Keratinocyte (primary cell): ENCODE results near the gene GSTA3. TPM values are rescaled to one million over a fixed set of nuclear protein-coding genes. Genes with fewer than 3 reads are reported as not detected.

Experiments
- DNase-seq: peaks from one replicate; pipeline ENCODE4 v3.0.0-alpha.2; 2011; ENCODE audit warnings: low read depth, missing footprints, low spot score
- FAIRE-seq: peaks from 2 replicates; lab custom pipeline; 2011; peaks lifted over from hg19 to GRCh38; lab: Jason Lieb, UNC
- H2AFZ ChIP-seq: 2 replicates; pipeline ENCODE4 v1.6.0; 2012; ENCODE audit warnings: low read length, control low read depth, inconsistent platforms; ENCODE audit not compliant: control insufficient read depth
- H3K27ac ChIP-seq: 2 replicates; pipeline ENCODE4 v1.5.1; 2011; ENCODE audit warnings: low read length; ENCODE audit not compliant: control insufficient read depth, insufficient read depth
- H3K27me3 ChIP-seq: 3 replicates; pipeline ENCODE4 v1.6.0; 2011; ENCODE audit warnings: low read length; ENCODE audit not compliant: control insufficient read depth, insufficient read depth; ENCODE audit errors: extremely low read depth
- H3K36me3 ChIP-seq, 2 experiments: 2 replicates in 1 of 2; 3 replicates in 1 of 2; pipeline ENCODE4 v1.5.1; 2011; ENCODE audit warnings: low read length in 2 of 2, mild to moderate bottlenecking in 1 of 2; ENCODE audit not compliant: control insufficient read depth in 2 of 2, insufficient read depth in 2 of 2; ENCODE audit errors: extremely low read depth in 1 of 2
- H3K4me1 ChIP-seq: 3 replicates; pipeline ENCODE4 v1.5.1; 2011; ENCODE audit warnings: low read length; ENCODE audit not compliant: control insufficient read depth, insufficient read depth; ENCODE audit errors: extremely low read depth
- H3K4me2 ChIP-seq: 3 replicates; pipeline ENCODE4 v1.6.0; 2011; ENCODE audit warnings: low read depth, low read length; ENCODE audit not compliant: control insufficient read depth, insufficient read depth; ENCODE audit errors: extremely low read depth
- H3K4me3 ChIP-seq, 3 experiments: fragments of 200-600 bp in 1 of 3; sonication (generic) in 1 of 3; 2 replicates in 2 of 3; 3 replicates in 1 of 3; pipeline ENCODE4 v1.5.1; 2011 to 2016; ENCODE audit warnings: low read length in 3 of 3, mild to moderate bottlenecking in 3 of 3, control low read depth in 2 of 3, inconsistent platforms in 1 of 3, low read depth in 1 of 3, mixed read lengths in 1 of 3, mixed run types in 1 of 3, moderate library complexity in 1 of 3; ENCODE audit not compliant: control insufficient read depth in 2 of 3, insufficient read depth in 2 of 3; ENCODE audit errors: extremely low read depth in 1 of 3
- H3K79me2 ChIP-seq: 2 replicates; pipeline ENCODE4 v1.6.0; 2012; ENCODE audit warnings: low read length; ENCODE audit not compliant: control insufficient read depth, insufficient read depth
- H3K9ac ChIP-seq: 3 replicates; pipeline ENCODE4 v1.6.0; 2011; ENCODE audit warnings: low read length; ENCODE audit not compliant: control insufficient read depth, insufficient read depth; ENCODE audit errors: extremely low read depth
- H3K9me1 ChIP-seq: 3 replicates; pipeline ENCODE4 v1.6.0; 2011; ENCODE audit warnings: low read length; ENCODE audit not compliant: control insufficient read depth, insufficient read depth; ENCODE audit errors: extremely low read depth
- H3K9me3 ChIP-seq: 2 replicates; pipeline ENCODE4 v1.5.1; 2012; ENCODE audit warnings: low read depth, low read length; ENCODE audit not compliant: control insufficient read depth
- H4K20me1 ChIP-seq: 3 replicates; pipeline ENCODE4 v1.6.0; 2011; ENCODE audit warnings: low read length; ENCODE audit not compliant: control insufficient read depth, insufficient read depth; ENCODE audit errors: extremely low read depth
- EZH2 ChIP-seq: IDR thresholded peaks from one replicate; pipeline ENCODE4 v1.6.1; 2012; ENCODE audit warnings: inconsistent platforms, mild to moderate bottlenecking, low read length, moderate library complexity
- dilution Hi-C: fragments of 300-500 bp; cut with MboI; formaldehyde crosslinking; loops from one replicate; pipeline ENCODE4 v1.7.0; 2020; ENCODE audit warnings: low sequenced_read_pairs; ENCODE audit not compliant: extremely low pct_ligation_motif_present
- polyA plus RNA-seq, 5 experiments: library from polyadenylated mRNA; depleted of rRNA in 3 of 5; stranded (reverse) in 3 of 5; stranded (forward) in 1 of 5; unstranded in 1 of 5; fragments of >200 nt; gene quantifications; 1 replicate in 1 of 5; 2 replicates in 3 of 5; 3 replicates in 1 of 5; pipeline versions ENCODE4 v1.2.1 to v1.2.3, GENCODE V29; 2011 to 2012; ENCODE audit warnings: missing spikeins in 2 of 5, low read depth in 1 of 5, low replicate concordance in 1 of 5
- TF ChIP-seq, protein P1 (sequence below), 3 experiments: IDR thresholded peaks in 1 of 3; conservative IDR thresholded peaks in 1 of 3; optimal IDR thresholded peaks in 1 of 3; 2 replicates in 2 of 3; 3 replicates in 1 of 3; pipeline versions ENCODE3 to v1.5.1; 2011; ENCODE audit warnings: low read length in 3 of 3, mild to moderate bottlenecking in 3 of 3, moderate library complexity in 2 of 3, control low read depth in 1 of 3, inconsistent platforms in 1 of 3; ENCODE audit not compliant: insufficient read depth in 2 of 3; ENCODE audit errors: extremely low read depth in 1 of 3

GSTA3 gene
- polyA plus RNA-seq, 1 donor (not counting 4 experiments of a cell fraction or from before 2014, with no cell fraction given), result not detected

DNA sequence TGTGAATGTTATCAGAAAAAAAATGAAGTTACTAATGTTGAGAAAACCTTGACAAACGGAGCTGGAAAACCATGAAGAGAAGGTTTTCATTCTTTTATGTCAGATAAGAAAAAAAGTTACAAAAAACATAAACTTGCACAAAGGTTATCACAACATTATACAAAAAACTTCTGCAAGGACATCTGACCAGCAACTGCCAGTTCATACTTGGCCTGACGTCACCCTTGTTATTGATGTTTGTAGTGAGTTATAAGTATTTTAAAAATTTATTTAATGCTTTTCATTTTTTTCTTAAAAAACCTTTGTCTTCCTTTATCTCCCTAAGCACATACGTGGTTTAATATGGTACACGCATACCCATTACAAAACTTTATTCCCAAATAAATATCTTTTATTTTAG is 16.3 kb downstream of the GSTA3 start:
- no peak overlapping the region for H3K27ac ChIP-seq
- no peaks in the 10 kb centered on the region for H3K9me1 ChIP-seq
- FAIRE-seq (no peak), DNase-seq (no peak)
- no peaks in the 10 kb centered on the region for H3K9me3 ChIP-seq
- H3K79me2 ChIP-seq, result no peaks in the 10 kb centered on the region
- no peaks in the 10 kb centered on the region for H4K20me1 ChIP-seq
- TF ChIP-seq EZH2, result no peak
- TF ChIP-seq, protein P1, sequence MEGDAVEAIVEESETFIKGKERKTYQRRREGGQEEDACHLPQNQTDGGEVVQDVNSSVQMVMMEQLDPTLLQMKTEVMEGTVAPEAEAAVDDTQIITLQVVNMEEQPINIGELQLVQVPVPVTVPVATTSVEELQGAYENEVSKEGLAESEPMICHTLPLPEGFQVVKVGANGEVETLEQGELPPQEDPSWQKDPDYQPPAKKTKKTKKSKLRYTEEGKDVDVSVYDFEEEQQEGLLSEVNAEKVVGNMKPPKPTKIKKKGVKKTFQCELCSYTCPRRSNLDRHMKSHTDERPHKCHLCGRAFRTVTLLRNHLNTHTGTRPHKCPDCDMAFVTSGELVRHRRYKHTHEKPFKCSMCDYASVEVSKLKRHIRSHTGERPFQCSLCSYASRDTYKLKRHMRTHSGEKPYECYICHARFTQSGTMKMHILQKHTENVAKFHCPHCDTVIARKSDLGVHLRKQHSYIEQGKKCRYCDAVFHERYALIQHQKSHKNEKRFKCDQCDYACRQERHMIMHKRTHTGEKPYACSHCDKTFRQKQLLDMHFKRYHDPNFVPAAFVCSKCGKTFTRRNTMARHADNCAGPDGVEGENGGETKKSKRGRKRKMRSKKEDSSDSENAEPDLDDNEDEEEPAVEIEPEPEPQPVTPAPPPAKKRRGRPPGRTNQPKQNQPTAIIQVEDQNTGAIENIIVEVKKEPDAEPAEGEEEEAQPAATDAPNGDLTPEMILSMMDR (optimal IDR thresholded peaks at IDR 0.05 in 1 of 3, IDR thresholded peaks at IDR 0.05 in 1 of 3, conservative IDR thresholded peaks at IDR 0.05 in 1 of 3; ENCODE audit: extremely low read depth in 1 of 3, insufficient read depth in 2 of 3, low read length in 3 of 3), result no peak
- no peak overlapping the region for H2AFZ ChIP-seq
- no peak overlapping the region for H3K4me2 ChIP-seq
- H3K9ac ChIP-seq, result no peak overlapping the region
- H3K36me3 ChIP-seq, result no peaks in the 10 kb centered on the region
- no peaks in the 10 kb centered on the region for H3K4me1 ChIP-seq
- dilution Hi-C loops, result no loop called here
- H3K4me3 ChIP-seq, result no peak overlapping the region
- H3K27me3 ChIP-seq, result peaks cover 2% of the 10 kb centered on the region

DNA sequence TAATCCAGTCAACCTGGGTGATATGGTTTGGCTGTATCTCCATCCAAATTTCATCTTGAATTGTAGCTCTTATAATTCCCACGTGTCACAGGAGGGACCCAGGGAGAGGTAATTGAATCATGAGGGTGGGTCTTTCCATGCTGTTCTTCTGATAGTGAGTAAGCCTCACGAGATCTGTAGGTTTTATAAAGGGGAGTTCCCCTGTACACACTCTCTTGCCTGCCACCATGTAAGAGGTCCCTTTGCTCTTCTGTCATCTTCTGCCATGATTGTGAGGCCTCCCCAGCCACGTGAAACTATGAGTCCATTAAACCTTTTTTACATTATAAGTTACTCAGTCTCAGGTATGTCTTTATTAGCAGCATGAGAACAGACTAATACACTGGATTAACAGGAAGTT is 19.5 kb downstream of the GSTA3 start:
- DNase-seq (no peak), FAIRE-seq (no peak)
- Histone ChIP-seq H3K27me3 (peaks cover 3% of the 10 kb centered on the region), H3K79me2 (no peaks in the 10 kb centered on the region), H3K4me2 (no peak overlapping the region), H3K9ac (no peak overlapping the region), H2AFZ (no peak overlapping the region), H4K20me1 (no peaks in the 10 kb centered on the region), H3K36me3 (no peaks in the 10 kb centered on the region), H3K27ac (no peak overlapping the region), H3K9me1 (no peaks in the 10 kb centered on the region), H3K4me1 (no peaks in the 10 kb centered on the region), H3K4me3 (no peak overlapping the region), H3K9me3 (no peaks in the 10 kb centered on the region)
- TF ChIP-seq EZH2, result no peak
- TF ChIP-seq, protein P1 (optimal IDR thresholded peaks at IDR 0.05 in 1 of 3, IDR thresholded peaks at IDR 0.05 in 1 of 3, conservative IDR thresholded peaks at IDR 0.05 in 1 of 3; ENCODE audit: extremely low read depth in 1 of 3, insufficient read depth in 2 of 3, low read length in 3 of 3), result no peak
- dilution Hi-C loops, result no loop called here
